Hematopoietic multipotent progenitor cell (in vitro differentiated cells): ENCODE measurements around the gene LRRC1. TPM values are rescaled to one million over a fixed set of nuclear protein-coding genes. Genes with fewer than 3 reads are reported as not detected.

Source experiments
- DNase-seq, 3 donors: peaks; one replicate each; pipeline ENCODE4 v3.0.0-alpha.2; 2011 to 2015; ENCODE audit warnings: low read depth in 2 of 3, low spot score in 2 of 3
- total RNA-seq: library from RNA; depleted of rRNA; stranded (reverse); fragments of >200 nt; gene quantifications from one replicate; pipeline ENCODE4 v1.2.3, GENCODE V29; 2012

Gene LRRC1
- total RNA-seq, 1 donor = 4.8 TPM

DNA sequence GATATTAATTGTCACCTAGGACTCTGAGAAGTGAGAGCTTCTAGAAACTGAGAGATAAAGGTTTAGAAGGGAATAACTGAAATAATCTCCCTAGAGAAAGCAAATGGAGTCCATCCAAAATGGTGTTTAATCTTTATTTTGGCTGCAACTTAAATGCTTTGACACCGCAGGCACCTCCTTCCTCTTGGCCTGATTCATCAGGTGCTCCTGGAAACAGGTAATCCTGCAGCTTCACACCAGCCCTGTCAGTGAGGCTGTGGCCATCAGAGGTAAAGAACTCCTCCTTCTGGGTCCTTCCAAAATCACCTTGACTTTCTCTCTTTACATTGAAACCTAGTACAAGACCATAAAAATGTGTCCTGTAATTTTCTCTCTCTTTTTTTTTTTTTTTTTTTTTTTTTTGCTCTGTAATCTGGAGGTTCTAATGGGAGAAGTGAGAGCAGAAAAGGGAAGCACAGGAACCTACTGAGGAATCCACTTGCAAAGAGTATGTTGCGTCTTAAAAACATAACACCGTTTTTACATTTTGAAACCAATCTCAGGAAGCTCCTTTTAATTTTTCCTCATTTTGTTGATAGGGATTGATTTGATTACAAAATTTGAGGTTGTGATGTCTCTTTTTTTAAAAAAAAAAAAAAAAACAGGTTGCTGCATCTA is 124.2 kb downstream of the LRRC1 start:
- DNase-seq = no peak

DNA sequence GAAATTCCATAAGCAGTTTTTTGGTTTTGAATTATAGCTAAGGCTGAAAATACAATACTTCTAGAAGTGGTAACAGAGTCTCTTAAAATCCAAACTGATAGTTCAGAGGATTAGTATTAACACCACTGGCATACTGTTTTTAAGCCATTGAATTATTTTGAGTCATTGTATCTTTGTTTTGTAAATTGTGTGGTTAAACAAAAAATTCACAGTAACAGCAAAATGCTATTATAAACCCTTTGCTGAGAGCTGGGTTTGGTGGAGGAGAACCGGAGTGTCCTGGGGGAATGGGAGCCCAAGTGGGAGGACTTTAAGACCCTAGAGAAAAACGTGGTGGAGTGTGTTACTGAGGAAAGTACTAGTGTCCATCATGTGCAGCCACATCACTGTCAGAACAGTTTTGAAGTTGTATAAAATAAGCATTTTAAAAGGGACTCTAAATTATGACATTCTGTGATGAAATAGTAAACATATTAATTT is 125.1 kb downstream of the LRRC1 start:
- DNase-seq = no peak

DNA sequence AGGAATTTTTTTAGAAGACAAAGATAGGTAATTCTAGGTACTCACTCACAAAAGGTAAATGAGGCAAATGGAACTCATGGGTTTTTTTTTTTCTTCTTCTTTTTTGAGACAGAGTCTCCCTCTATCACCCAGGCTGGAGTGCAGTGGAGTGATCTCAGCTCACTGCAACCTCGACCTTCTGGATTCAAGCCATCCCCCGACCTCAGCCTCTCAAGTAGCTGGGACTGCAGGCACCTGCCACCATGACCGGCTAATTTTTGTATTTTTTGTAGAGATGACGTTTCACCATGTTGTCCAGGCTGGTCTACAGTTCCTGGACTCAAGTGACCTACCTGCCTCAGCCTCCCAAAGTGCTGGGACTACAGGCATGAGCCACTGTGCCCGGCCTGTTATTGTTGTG is 126.1 kb downstream of the LRRC1 start:
- DNase-seq = no peak

DNA sequence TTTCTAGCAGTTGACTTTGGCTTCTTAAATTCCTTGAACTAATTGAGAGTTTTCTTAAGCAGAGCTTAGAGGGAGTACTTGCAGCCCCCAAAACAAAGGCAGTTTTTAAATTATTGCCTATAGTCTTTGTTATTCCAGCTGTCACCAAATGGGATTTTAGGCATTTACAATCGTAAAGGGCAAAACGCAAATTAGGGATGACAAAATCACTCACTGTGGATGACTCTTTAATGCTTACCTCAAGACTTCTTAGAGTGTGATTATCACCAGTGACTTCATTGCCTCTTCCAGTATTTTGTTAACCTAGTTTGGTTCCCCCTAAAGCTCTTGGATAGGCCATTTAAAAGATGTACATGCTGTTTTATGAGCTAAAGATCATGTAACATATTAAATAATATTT is 126.8 kb downstream of the LRRC1 start:
- DNase-seq = no peak

DNA sequence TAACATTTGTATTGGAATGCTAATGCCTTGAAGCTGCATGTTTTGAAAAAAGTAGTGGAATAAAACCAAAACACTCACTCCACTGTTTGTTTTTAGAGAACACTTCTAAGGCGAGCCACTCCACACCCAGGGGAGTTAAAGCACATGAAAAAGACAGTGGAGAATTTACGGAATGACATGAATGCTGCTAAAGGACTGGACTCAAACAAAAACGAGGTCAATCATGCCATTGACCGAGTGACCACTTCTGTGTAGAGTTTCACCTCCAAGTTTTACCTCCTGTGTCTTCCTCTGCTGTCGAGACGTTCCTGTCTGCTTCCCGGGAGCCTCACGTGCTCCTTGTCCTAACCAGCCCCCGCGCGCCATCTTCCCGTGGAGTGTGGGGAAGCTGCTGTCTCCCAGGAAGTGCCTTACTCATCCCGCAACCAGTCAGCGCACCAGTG is 127.8 kb downstream of the LRRC1 start:
- DNase-seq = no peak

DNA sequence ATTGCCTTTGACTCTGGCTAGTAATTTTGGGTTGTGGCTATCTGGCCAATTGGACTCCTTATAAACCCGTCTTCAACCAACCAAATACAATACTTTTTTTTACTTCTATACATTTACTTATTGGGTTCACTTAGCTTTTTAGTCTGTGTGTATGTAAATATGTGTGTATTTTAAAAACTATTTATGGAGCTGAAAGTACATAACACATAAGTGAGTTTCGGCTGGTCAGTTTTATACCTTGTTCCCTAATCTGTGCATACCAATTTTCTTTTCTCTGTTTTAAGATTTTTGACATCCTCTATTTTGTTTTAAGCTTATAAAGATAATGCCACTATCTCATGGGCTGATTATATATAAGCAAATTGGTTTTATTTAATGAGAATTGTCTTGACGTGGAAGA is 129.5 kb downstream of the LRRC1 start:
- no peak for DNase-seq

DNA sequence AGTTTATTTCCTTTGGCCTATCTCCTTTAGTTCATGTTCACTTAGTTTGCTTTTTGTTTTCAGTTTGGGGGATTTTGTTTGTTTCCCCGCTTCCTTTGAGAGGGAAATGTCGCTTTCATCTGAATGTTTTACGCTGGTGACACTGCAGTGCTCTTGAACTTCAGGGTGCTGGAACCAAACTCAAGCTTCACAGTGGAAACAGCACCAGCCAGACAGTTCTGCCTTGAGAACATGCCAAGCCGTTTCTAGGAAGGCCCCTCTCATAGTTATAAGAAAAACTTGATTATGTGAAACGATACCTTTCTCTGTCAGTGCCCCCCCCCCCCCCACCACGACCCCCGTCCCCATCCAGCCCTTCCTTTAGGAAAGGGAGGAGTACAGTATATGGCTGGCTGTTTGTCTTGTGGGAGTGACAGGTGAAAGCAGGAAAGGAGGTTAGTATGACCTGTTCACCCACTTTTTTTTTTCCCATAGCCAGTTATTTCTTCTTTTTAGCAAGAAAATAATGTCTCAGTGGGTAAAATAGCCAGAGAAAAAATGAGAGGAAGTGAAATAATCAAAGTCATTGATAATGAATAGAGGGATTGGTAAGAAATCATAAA is 130.1 kb downstream of the LRRC1 start:
- no peak for DNase-seq

DNA sequence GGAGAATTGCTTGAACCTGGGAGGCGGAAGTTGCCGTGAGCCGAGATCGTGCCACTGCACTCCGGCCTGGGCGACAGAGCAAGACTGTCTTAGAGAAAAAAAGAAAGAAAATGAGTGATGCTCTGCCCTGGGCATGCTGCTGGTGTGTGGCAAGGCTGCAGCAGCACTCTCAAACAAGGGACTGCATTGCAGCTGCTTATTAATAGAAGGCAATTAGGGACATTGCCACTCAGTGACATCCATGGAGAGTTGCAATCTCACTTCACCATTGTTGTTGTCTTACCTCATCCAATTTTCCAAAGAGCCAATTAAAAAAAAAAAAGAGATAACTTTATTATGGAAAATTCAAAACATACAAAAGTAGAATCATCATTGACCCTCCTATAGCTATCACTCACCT is 131.1 kb downstream of the LRRC1 start:
- DNase-seq = no peak

DNA sequence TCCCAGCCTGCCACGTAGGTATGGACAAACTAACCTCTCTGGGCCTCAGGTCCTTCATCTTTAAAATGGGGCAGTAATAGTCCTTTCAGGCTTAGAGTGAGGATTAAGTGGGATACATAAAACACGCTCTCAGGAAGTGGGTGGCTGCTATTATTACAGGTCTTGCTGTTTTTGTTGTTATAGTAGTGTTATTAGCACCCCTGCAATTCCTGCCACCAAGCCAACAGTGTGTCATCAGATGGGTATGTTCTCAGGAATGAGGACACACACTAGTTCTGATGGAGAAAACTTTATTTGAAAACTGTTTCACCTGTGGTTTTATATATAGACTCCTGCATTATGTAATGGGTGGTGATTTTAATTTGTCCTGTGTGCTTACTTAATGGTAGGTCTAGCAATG is 131.7 kb downstream of the LRRC1 start:
- DNase-seq = no peak

DNA sequence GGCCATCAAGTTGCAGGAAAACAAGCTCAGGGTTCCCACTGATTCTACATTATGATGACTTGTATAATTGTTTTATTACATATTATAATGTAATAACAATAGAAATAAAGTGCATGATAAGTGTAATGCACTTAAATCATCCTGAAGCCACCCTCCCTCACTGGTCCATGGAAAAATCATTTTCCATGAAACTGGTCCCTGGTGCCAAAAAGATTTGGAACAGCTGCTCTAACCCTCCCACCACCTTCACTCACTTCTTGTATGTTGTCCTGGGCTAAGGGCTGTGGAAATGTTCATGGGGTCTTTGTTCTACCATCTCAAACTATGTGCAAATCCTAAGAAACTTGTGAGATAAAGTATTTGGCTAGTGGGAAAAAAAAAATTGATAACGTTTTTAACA is 133.8 kb downstream of the LRRC1 start:
- DNase-seq = no peak

DNA sequence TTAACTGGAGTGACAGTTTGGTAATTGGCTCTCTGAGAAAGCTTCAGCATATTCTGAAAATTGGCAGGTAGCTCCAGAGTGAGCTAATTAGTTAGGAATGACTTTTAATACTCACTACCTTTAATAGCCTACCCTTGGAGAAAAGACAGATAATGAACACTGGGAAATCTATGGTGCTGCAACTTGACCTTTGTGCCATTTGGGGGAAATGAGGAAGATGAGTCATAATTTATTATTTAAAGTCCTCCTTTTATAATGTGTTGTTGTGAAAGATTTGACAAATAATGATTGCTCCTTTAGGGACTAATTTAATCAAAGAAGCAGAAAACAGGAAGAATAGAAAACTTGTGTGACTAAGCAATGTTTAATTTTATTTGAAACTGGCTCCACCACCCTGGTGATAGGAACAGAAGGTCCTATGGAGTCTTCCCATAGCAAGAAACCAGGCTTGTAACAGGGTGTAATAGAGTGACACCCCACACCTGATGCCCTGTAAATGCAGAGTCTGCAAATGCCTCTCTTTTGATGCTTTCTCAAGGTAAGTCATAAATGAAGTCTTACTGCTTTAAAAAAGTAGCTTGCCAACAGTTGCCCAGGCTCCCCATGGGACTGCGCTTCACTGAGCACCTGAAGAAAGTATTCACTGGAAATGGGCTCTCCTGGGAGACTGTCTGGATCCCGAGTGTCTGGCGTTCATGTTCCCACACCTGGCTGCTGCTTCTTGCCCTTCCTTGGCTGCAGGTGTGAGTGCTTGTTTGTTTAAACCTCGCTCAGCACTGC is 134.4 kb downstream of the LRRC1 start:
- DNase-seq = no peak

DNA sequence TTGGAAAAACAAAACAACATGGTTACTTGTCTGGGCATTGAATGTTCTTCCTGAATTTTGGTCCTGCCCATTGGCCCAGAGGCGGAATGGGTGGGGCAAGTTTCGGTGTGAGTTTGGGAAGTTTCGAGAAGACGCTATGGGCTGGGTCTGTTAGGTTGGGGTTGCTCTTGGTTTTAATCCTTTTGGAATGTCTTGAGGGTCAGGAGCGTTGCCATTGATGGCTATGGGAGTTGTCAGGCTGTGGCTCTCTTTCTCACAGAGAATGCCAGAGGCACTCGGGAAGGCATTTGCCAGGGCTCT is 135.0 kb downstream of the LRRC1 start:
- DNase-seq = no peak

DNA sequence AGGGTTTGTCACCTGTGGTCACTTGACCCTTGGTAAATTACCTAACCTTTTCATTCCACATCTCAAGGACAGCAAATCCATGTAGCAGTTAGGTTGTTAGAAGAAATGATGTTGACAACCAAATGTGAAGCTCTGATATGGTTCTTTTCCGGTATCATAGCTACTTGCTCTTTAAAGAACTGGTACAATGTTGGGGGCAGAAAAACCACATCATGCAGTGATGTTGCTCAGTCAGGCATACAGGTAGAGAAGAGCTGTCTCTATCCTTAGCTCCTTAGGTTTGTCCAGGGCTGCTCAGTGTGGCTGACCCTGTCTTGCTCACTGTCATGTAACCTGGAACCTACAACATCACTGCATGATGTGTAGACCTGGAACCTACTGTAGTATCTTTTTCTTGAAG is 135.5 kb downstream of the LRRC1 start:
- no peak for DNase-seq

DNA sequence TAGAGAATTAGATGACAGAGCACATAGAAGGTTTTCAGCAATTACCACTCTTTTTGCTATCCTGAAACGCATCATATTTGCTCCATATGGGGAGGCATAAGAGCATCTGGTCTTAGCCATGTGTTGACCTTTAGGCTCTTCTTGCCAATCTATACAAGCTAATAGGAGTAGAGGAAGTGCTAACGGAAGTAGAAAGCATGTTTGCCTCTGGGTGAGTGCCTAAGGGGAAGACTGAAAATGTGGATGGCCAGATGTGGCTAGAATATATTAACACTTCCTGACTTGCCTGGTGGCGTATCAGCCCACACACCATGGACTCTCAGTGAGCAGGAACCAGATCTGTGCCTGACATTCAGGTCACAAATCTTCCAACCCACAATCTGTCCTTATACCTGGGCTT is 136.3 kb downstream of the LRRC1 start:
- no peak for DNase-seq

DNA sequence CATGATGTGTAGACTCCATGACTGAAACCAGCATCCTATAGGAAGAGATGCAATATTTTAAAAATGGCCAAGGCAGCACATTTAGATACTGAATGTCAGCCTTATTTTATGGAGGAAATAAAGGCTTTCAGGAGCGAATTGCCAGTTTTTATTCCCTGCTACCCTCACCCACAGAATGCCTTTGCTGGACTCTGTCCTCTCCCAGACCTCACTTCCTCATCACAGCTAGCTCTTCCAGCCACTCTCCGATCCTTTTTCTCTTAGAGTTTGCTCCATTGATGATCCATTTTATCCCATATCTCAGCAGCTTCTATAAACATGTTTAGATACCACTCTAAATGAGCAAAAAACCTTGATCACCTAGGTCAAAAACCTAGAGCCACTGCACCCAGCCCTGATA is 137.7 kb downstream of the LRRC1 start:
- no peak for DNase-seq

DNA sequence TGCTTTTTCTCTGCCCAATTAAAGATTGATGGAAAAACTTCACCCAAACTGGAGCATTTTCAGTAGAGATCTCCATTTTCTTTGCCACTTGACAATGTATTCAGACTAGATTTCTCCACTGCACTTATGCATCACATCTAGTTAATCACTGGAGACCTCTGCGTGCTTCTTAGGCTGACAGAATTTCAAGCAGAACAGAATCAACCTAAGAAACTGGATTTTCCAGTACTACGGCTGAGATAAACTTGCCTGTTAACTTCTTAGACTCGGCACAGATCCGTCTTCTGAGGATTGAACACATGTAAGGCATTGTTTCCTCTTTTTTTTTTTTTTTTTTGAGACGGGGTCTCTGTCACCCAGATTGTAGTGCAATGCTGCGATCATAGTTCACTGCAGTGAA is 139.2 kb downstream of the LRRC1 start:
- no peak for DNase-seq

DNA sequence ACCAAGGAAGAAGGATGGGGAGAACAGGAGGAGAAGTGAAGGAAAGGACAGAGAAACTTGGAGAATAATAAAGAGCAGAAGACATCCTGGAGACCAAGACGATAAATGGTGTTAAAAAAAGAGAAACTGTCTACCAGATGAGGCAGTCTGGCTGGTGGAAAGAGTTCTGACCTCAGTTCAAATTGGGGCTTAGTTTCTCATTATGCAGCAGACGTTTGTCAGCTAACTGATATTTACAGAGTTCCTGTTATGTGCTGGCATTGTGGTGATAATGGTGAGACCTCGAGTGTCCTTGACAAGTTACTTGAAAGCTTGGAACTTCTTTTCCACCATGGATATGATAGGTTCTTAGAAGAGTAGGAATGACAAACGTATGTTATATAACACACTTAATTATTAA is 142.7 kb downstream of the LRRC1 start:
- DNase-seq = no peak

DNA sequence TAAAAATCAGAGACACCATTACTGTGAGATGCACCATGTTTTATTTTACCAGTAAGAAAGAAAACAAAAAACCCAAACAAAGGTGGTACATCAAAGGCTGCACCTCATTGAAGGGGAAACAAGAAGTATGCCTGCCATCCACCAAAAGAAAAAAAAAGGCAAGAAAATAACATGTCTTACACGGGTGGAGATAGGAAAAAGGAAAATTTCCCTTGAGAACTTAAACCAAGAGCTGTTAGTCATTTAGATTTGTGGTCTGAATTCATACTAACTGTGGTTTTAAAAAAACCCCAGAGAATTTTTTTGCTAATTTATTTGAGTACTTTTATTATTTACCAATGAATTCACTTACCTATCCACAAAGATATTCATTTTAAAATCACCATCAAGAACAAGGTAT is 144.0 kb downstream of the LRRC1 start:
- no peak for DNase-seq

DNA sequence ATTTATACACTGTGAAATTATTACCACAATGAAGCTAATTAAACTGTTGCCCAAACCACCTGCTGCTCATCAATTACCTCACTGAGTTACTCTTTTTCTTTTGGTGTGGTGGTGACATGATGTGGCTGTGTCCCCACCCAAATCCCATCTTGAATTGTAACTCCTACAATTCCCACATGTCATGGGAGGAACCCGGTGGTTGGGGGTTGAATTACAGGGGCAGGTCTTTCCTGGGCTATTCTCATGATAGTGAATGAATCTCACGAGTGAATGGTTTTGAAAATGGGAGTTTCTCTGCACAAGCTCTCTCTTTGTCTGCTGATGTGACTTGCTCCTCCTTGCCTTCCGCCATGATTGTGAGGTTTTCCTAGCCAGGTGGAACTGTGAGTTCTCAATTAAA is 145.0 kb downstream of the LRRC1 start:
- no peak for DNase-seq

DNA sequence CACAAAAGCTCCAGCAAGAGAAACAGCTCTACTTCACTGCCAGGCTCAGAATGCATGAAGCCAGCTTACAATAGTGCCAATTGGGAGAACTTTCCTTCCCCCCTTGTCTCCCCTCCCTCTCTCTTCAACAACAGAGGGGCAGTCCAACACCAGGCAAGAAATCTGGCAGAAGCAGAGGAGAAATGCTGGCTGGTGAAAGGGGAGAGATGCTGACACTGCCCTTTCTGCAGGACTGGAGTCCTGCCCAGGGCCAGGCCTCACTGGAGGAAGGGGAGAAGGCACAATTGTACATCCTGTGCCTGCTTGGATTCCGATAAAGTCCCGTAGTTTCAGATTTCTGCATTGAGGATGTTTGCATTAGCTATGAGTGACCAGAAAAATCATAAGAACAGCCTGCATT is 148.6 kb downstream of the LRRC1 start:
- DNase-seq = no peak

DNA sequence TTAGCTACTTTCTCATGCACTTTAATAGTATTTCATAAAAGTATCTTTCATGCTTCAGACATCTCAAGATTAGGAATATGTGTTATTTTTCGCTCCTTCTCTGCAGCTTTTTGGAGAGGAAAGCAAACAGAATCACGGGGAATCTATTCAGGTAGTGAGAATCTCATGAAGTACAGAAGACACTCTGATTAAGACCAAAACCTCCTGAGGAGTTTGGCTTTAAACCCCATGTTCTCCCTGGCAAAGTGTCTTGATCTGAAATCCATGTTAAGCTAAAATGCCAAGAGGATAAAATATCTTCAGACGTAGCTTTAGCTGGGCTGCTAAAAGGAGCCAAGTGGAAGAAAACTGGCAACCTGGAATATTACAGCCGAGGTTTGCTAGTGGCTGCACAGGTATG is 149.3 kb downstream of the LRRC1 start:
- DNase-seq = no peak

DNA sequence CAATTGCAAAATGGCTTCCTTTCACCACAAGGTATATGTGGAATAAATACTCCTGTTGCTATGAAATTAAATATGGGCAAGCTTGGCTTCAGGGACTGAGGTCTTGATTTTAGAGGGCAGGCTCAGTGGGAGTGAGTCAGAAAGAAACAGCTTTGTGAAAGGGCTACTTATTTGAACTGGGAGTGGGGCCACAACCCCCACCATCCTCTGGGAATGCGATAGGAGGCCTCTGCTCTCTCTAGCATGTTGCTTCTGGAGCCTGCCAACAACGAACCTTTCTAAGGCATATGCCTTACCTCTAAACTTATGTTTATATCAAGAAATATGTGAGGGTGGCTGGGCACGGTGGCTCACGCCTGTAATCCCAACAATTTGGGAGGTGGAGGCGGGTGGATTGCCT is 149.7 kb downstream of the LRRC1 start:
- no peak for DNase-seq
